IPS-15b (cell line): ENCODE data around the gene COPS2.
"Not testable (repeated sequence)": the region's sequence is repeated elsewhere in the genome, so short reads cannot be mapped to it uniquely, and the experiment has no call there.

ENCODE experiments used
- H3K27me3 ChIP-seq: one replicate; pipeline ENCODE4 v1.6.1; 2013; ENCODE audit warnings: low read length; ENCODE audit not compliant: control insufficient read depth, insufficient read depth
- H3K36me3 ChIP-seq: one replicate; pipeline ENCODE4 v1.6.1; 2013; ENCODE audit warnings: low read length; ENCODE audit not compliant: control insufficient read depth, insufficient read depth
- H3K4me1 ChIP-seq: one replicate; pipeline ENCODE4 v1.6.1; 2013; ENCODE audit warnings: mild to moderate bottlenecking, low read length; ENCODE audit not compliant: control insufficient read depth, insufficient read depth
- H3K4me3 ChIP-seq: one replicate; pipeline ENCODE4 v1.5.1; 2013; ENCODE audit warnings: low read depth, low read length
- H3K9ac ChIP-seq: one replicate; pipeline ENCODE4 v1.6.1; 2013; ENCODE audit warnings: low read depth, mild to moderate bottlenecking, low read length
- H3K9me3 ChIP-seq: one replicate; pipeline ENCODE4 v1.6.1; 2013; ENCODE audit warnings: mild to moderate bottlenecking, low read length; ENCODE audit not compliant: control insufficient read depth, insufficient read depth

COPS2 gene

GRCh38 chr15:49155110-49155833 lies at the start of gene COPS2:
TSS of gene COPS2 (minus strand) at chr15:49155599. CDS start at chr15:49155578, 21 bp downstream.
- Histone ChIP-seq H3K9me3 (no peaks in the 10 kb centered on the region), H3K4me3 (peak within 1 kb of the TSS; percentile 94), H3K27me3 (no peaks in the 10 kb centered on the region), H3K9ac (peak within 1 kb of the TSS; percentile 96), H3K36me3 (no peaks in the 10 kb centered on the region), H3K4me1 (no peaks in the 10 kb centered on the region)

- no peak overlapping the region for H3K9ac ChIP-seq
- no peaks in the 10 kb centered on the region for H3K4me1 ChIP-seq
Measured at GRCh38 chr15:49200347-49200746, 44.9 kb upstream of the COPS2 start.

GRCh38 chr15:49199666-49200065 lies 44.3 kb upstream of the COPS2 start:
- H3K9me3 ChIP-seq: no peaks in the 10 kb centered on the region
- no peaks in the 10 kb centered on the region for H3K27me3 ChIP-seq
- H3K4me1 ChIP-seq: no peaks in the 10 kb centered on the region
- no peak overlapping the region for H3K4me3 ChIP-seq
- no peak overlapping the region for H3K9ac ChIP-seq
- H3K36me3 ChIP-seq: no peaks in the 10 kb centered on the region

More at GRCh38 chr15:49200347-49200746, 44.9 kb upstream of the COPS2 start:
- Histone ChIP-seq H3K36me3 (no peaks in the 10 kb centered on the region), H3K4me3 (no peak overlapping the region), H3K27me3 (no peaks in the 10 kb centered on the region), H3K9me3 (no peaks in the 10 kb centered on the region)

- Histone ChIP-seq H3K27me3 (no peaks in the 10 kb centered on the region), H3K4me3 (no peak overlapping the region), H3K9ac (no peak overlapping the region), H3K36me3 (no peaks in the 10 kb centered on the region), H3K4me1 (no peaks in the 10 kb centered on the region), H3K9me3 (no peaks in the 10 kb centered on the region)
Measured at GRCh38 chr15:49196856-49197255, 41.5 kb upstream of the COPS2 start.

GRCh38 chr15:49191892-49192291 lies 36.5 kb upstream of the COPS2 start:
- Histone ChIP-seq H3K9me3 (no peaks in the 10 kb centered on the region), H3K27me3 (no peaks in the 10 kb centered on the region), H3K4me3 (no peak overlapping the region), H3K9ac (no peak overlapping the region), H3K4me1 (peaks cover 16% of the 10 kb centered on the region), H3K36me3 (no peaks in the 10 kb centered on the region)

- Histone ChIP-seq H3K4me1 (peaks cover 16% of the 10 kb centered on the region), H3K4me3 (no peak overlapping the region), H3K9me3 (no peaks in the 10 kb centered on the region), H3K27me3 (no peaks in the 10 kb centered on the region), H3K9ac (no peak overlapping the region), H3K36me3 (no peaks in the 10 kb centered on the region)
Measured at GRCh38 chr15:49190586-49190985, 35.2 kb upstream of the COPS2 start.

- peaks cover 16% of the 10 kb centered on the region for H3K4me1 ChIP-seq
- no peak overlapping the region for H3K4me3 ChIP-seq
- no peaks in the 10 kb centered on the region for H3K9me3 ChIP-seq
- no peak overlapping the region for H3K9ac ChIP-seq
- H3K27me3 ChIP-seq: no peaks in the 10 kb centered on the region
- no peaks in the 10 kb centered on the region for H3K36me3 ChIP-seq
Measured at GRCh38 chr15:49189631-49190030, 34.2 kb upstream of the COPS2 start.

GRCh38 chr15:49188933-49189332 lies 33.5 kb upstream of the COPS2 start:
- Histone ChIP-seq H3K36me3 (no peaks in the 10 kb centered on the region), H3K9me3 (no peaks in the 10 kb centered on the region), H3K27me3 (no peaks in the 10 kb centered on the region), H3K9ac (no peak overlapping the region), H3K4me1 (peaks cover 16% of the 10 kb centered on the region), H3K4me3 (no peak overlapping the region)

GRCh38 chr15:49187549-49188245 lies 32.3 kb upstream of the COPS2 start:
- Histone ChIP-seq H3K9ac (no peak overlapping the region), H3K4me1 (peaks cover 16% of the 10 kb centered on the region), H3K9me3 (no peaks in the 10 kb centered on the region), H3K27me3 (no peaks in the 10 kb centered on the region), H3K4me3 (no peak overlapping the region), H3K36me3 (no peaks in the 10 kb centered on the region)

GRCh38 chr15:49185473-49185872 lies 30.1 kb upstream of the COPS2 start:
- Histone ChIP-seq H3K9ac (no peak overlapping the region), H3K4me1 (peaks cover 10% of the 10 kb centered on the region), H3K27me3 (no peaks in the 10 kb centered on the region)

GRCh38 chr15:49183741-49184140 lies 28.3 kb upstream of the COPS2 start:
- H3K4me3 ChIP-seq, H3K9ac ChIP-seq, H3K27me3 ChIP-seq, H3K9me3 ChIP-seq, H3K36me3 ChIP-seq: not testable (repeated sequence)
- peaks cover 12% of the 10 kb centered on the region for H3K4me1 ChIP-seq

More at GRCh38 chr15:49185473-49185872, 30.1 kb upstream of the COPS2 start:
- no peak overlapping the region for H3K4me3 ChIP-seq
- H3K9me3 ChIP-seq: no peaks in the 10 kb centered on the region
- no peaks in the 10 kb centered on the region for H3K36me3 ChIP-seq

- Histone ChIP-seq H3K4me1 (peaks cover 7% of the 10 kb centered on the region), H3K9ac (no peak overlapping the region), H3K9me3 (no peaks in the 10 kb centered on the region), H3K4me3 (no peak overlapping the region), H3K36me3 (no peaks in the 10 kb centered on the region), H3K27me3 (no peaks in the 10 kb centered on the region)
Measured at GRCh38 chr15:49182128-49182527, 26.7 kb upstream of the COPS2 start.
